Stimulated activated CD4-positive, alpha-beta T cell treated with anti-CD3 and anti-CD28 coated beads, Interleukin-4, amount 100 ng/mL, for 4 hours (primary cell): ENCODE measurements around the gene RFC2.
A peak's percentile ranks its signal among the peaks of the same experiment; 100 is the strongest.

ENCODE experiments used
- DNase-seq, 2 experiments: peaks; one replicate each; pipeline ENCODE4 v3.0.0-alpha.2; 2020

Gene RFC2

GRCh38 chr7:74254129-74254857, at the start of gene RFC2:
Gene RFC2 (minus strand): TSS chr7:74254399. CDS start chr7:74254383, 16 bp downstream.
- DNase-seq = peak; percentile 92 to 97

GRCh38 chr7:74302745-74303221, 48.6 kb upstream of the RFC2 start:
- DNase-seq = no peak

- no peak for DNase-seq
Measured at GRCh38 chr7:74300926-74301325, 46.7 kb upstream of the RFC2 start.

DNA sequence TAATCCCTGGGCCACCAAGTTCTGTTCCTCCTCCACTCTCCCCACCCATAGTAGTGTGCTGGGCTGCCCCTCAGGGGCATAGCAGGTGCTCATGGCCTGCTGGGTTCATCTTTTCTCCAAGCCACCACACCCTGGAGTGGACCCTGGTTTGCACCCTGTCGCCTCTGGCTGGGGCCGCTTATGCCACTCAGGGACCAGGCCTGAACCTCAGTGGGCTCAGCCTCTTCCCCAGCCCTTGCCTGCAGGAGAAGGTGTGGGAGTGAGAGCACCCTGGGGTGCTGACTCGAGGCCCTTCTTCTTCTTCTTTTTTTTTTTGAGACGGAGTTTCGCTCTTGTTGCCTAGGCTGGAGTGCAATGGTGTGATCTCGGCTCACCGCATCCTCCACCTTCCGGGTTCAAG, 45.2 kb upstream of the RFC2 start:
- no peak for DNase-seq

- DNase-seq = no peak
Measured at GRCh38 chr7:74297516-74298233, 43.5 kb upstream of the RFC2 start.

DNA sequence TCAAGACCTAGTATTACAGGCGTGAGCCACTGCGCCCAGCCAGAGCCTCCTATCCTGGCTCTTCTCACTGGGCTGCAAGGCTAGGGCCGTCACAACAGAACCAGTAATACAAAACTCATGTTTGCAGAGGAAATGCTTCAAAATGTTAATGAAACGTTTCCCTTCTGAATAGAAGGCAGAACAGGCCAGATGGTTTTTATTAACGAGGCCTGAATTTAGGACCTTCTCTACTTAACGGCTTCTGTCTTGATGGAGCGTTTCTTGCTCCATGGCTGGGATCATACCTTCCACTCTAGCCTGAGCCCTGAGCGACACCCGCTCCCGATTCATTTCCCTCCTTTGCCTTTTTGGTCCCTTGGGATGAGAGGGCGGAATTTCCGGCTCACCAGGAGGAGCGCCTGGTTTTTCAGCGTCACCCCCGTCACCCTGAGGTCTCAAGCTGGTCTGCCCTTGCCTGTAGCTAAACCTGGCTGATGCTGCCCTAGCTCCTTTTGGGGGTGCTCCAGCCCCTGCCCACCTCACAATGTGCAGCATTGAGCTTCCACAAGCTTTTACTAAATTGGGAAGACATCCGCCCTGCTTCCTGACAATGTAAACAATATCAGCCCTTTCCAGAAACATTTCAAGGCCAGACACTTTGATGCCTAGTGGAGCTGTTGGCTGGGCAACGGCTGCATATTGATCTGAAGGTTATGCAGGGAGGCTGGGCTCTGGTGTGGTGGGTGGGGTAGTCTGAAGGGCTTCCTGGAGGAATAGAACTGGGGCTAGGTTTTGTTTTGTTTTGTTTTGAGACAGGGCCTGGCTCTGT, 40.2 kb upstream of the RFC2 start:
- no peak for DNase-seq

- DNase-seq = no peak
Measured at GRCh38 chr7:74293577-74293908, 39.3 kb upstream of the RFC2 start.

- DNase-seq = no peak
Measured at GRCh38 chr7:74292757-74293576, 38.8 kb upstream of the RFC2 start.

DNA sequence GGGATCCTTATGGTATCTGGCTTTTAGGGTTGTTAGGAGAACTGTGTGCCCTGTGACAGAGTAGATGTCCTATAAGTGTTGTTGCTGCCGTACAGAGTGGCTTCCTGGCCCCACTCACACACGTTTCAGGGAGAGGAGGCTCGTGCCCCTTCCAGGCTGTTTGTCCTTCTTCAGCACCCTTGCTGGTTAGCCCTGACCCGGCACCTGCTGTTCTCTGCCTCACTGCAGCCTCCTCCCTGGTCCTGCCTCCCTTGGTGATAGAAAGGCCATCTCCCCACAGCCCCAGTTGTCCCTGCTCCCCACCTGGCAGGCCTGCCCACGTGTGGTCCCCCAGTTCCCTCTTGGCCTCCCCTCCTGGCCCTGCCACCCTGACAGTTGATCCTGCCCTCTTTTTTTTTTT, 37.3 kb upstream of the RFC2 start:
- DNase-seq = no peak

GRCh38 chr7:74290981-74291441, 36.8 kb upstream of the RFC2 start:
- DNase-seq = no peak

DNA sequence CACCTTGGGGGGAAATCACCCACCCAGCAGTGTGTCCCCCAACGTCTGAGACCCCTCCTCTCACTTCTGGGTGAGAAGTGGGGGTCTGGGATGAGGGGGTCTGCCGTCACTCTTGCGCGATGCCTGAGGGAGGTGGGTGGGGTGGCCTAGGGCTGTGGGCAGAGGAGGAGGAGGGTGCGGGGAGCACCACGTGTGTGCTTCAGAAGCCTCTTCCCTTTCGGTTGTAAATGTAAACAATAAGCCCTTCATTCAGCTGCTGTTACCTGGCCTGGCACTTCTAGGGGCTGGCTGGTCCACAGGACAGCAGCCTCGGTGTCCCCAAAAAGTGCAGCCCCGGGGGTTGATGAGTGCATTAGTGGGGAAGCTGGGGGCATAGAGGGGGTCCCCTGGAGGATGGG, 36.4 kb upstream of the RFC2 start:
- DNase-seq = no peak

DNA sequence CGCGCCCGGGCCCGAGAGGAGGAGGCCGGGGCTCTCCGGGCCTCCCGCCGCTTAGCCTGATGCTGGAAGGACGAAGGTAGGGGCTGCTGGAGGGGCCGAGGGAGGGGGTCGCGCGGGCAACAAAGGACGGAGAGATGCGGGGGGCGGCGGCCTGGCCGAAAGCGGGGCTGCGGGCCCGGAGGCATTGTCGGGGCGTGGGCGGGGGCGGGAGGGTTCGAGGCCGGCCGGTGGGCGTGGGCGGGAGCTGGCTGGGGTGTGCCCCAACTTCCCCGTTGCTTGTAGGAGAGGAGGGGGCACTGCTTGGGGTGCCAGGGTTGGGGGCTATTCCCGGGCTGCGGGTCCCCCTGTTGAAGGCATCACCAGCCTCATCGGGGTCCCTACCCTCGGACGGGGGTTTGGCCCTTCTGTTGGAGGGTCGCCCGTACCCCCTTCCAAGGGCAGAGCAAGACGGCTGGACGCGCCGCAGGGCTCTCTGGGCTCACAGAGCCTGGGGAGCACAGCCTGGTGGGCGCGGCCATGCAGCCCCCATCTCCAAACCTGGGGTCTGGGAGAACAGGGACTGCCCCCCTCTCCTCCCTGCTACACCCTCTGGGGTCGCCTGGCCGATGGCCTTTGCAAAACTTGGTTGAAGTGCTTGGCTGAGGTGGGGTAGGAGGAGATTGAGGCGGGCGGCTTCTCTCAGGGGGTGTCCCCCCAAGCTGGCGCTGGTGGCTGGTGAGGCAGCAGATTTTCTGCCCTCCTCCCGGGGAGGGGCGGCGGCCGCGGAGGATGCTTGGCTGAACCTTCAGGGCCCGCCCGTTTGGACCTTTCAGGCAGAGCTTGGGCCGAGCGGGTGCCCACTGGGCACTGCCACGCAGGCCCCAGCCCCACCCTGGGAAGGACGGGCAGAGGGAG, 35.7 kb upstream of the RFC2 start:
- DNase-seq = peak; percentile 13 to 16

DNA sequence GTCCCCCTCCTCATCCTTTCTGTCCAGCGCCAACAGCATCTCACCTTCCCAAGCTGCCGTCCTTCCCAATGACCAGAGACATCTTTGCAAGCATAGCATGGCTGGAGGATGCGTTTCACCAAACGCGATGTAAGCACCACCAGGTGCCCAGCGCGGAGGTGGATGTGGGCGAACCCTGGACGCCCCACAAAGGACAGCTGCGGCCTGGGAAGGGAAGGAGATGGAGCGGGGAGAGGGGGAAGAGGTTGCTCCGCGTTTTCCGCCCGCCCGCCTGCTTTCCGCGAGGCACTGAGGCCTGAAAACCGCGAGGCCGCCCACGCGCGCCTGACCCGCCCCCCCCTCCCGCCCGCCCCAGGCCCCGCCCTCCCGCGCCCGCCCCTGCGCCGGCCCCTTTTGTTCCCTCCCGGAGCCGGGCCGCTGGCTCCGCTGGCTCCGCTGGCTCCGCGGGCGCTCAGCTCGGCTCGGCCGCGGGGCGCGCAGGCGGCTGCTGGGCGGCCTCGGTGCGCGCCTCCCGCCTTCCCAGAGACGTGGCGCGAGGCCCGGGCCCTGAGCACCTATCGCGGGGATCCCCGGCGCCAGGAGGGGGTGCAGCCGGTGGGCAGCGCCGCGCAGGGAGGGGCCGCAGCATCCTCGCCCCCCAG, 34.9 kb upstream of the RFC2 start, which contains the start of gene CLIP2:
CLIP2 (plus strand) TSS at position 390 of the 641 bp plus-strand sequence. CDS start 28,140 bp downstream, outside the sequence.
- peak; percentile 76 to 82 for DNase-seq

GRCh38 chr7:74288034-74288881, 34.1 kb upstream of the RFC2 start:
- no peak for DNase-seq

DNA sequence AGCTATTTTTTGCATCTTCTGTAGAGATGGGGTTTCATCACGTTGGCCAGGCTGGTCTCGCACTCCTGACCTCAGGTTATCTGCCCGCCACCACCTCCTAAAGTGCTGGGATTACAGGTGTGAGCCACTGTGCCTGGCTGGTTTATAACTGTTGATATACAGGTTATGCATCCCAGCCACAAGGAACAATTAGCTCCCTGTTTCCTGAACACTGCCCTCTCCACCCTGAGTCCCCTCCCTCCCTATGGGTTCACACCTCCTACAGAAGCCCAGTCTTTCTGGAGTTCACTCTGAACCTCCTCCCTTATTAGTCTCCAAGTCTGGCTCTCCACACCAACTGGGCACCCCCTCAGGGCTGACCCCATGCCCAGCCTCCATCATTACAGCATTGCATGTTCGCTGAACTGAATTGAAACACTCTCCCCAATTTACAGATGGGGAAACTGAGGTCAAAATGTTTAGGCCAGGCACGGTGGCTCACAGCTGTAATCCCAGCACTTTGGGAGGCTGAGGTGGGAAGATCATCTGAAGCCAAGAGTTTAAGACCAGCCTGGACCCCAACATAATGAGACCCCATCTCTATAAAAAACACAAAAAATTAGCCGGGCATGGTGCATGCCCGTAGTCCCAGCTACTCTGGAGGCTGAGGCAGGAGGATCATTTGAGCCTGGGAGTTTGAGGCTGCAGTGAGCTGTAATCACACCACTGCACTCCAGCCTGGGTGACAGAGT, 33.3 kb upstream of the RFC2 start:
- no peak for DNase-seq

- DNase-seq = no peak
Measured at GRCh38 chr7:74286131-74286530, 31.9 kb upstream of the RFC2 start.

DNA sequence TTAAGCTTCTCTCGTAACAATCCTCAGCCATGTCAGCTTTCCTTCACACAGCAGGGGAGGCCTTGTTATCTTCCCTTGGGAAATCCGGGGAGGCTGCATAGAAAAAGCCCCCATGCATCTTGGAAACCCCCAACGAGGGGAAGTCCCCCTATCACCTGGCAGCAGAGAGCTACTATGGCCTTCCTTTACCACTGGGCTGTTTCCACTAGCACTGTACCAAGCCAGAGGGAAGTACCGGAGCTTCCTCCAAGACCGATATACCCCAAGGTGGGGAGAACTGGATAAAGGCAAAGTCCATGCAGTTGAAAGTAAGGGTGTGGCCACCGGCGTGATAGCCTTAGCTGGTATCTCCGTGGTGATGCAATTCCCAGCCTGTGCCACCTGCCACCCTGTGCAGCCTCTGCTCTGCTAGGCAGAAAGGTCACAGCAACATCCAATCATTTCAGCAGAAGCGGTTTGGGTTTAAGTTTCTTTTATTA, 30.6 kb upstream of the RFC2 start:
- no peak for DNase-seq

- no peak for DNase-seq
Measured at GRCh38 chr7:74283858-74284447, 29.8 kb upstream of the RFC2 start.
